ENCODE results near the gene MMP23B.

DNA sequence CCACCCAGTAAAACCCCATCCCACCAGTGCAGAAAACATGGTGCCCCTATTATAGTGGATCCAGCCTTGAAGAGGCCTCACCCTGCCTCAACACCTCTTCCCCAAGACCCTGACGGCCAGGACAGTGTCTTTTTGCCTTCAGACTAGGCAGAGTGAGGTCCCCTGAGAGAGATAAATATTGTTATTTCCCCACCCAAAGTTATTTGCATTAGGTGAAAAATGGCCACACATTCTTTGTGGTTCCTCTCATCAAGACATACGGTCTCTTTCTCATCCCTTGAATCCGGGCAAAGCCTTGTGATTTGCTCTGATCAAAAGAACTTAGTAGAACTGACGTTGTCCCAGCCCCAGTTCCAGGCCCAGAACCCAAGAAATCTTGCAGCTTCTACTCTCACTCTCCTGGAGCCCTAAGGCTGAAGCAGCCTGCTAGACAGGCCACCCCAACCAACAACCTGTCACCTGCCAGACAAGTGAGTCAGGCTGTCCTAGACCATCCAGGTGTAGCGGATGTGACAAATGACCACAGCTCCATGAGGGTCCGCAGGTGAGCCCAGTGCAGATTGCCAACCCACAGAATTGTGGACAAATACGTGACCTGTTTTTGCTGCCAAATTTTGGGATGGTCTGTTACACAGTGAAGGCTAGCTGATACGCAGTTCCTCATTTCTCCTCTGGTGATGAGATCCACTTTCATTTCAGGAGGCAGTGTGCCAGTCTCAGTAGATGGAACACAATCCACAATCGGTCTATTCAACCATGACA, 49.2 kb upstream of the MMP23B start:
- TF ChIP-seq, protein P1, sequence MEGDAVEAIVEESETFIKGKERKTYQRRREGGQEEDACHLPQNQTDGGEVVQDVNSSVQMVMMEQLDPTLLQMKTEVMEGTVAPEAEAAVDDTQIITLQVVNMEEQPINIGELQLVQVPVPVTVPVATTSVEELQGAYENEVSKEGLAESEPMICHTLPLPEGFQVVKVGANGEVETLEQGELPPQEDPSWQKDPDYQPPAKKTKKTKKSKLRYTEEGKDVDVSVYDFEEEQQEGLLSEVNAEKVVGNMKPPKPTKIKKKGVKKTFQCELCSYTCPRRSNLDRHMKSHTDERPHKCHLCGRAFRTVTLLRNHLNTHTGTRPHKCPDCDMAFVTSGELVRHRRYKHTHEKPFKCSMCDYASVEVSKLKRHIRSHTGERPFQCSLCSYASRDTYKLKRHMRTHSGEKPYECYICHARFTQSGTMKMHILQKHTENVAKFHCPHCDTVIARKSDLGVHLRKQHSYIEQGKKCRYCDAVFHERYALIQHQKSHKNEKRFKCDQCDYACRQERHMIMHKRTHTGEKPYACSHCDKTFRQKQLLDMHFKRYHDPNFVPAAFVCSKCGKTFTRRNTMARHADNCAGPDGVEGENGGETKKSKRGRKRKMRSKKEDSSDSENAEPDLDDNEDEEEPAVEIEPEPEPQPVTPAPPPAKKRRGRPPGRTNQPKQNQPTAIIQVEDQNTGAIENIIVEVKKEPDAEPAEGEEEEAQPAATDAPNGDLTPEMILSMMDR (IDR thresholded peaks at IDR 0.05) = no peak
- no peak for TF ChIP-seq POLR2AphosphoS5 (IDR thresholded peaks at IDR 0.05)
- no peak for TF ChIP-seq POLR2A (IDR thresholded peaks at IDR 0.05)
- TF ChIP-seq EP300 (IDR thresholded peaks at IDR 0.05) = no peak

All from gastroesophageal sphincter (tissue), 3 donors.